Liver (tissue), 9 donors: Measurements from ENCODE around the gene CRYBG1. TPM values are rescaled to one million over a fixed set of nuclear protein-coding genes. Genes with fewer than 3 reads are reported as not detected.

Experiments used
- DNase-seq: peaks from one replicate; pipeline ENCODE4 v3.0.0-alpha.2; 2017; ENCODE audit warnings: low spot score
- H3K27ac ChIP-seq, 2 donors: one replicate each; pipeline ENCODE4 v1.7.0; 2013; ENCODE audit warnings: inconsistent platforms in 2 of 2, low read length in 2 of 2, control low read depth in 1 of 2, low read depth in 1 of 2, mild to moderate bottlenecking in 1 of 2
- H3K27me3 ChIP-seq, 4 donors: one replicate each; pipeline versions ENCODE4 v1.6.1 to v1.7.0; 2013; ENCODE audit warnings: low read length in 3 of 4, inconsistent platforms in 1 of 4, mild to moderate bottlenecking in 1 of 4, moderate library complexity in 1 of 4; ENCODE audit not compliant: control insufficient read depth in 4 of 4, insufficient read depth in 4 of 4
- H3K36me3 ChIP-seq, 4 donors: one replicate each; pipeline versions ENCODE4 v1.6.1 to v1.7.0; 2013; ENCODE audit warnings: low read length in 3 of 4, mild to moderate bottlenecking in 3 of 4, low read depth in 1 of 4, moderate library complexity in 1 of 4; ENCODE audit not compliant: control insufficient read depth in 4 of 4, insufficient read depth in 3 of 4
- H3K4me1 ChIP-seq, 4 donors: one replicate each; pipeline versions ENCODE4 v1.6.1 to v1.7.0; 2013; ENCODE audit warnings: low read length in 3 of 4, mild to moderate bottlenecking in 3 of 4, moderate library complexity in 1 of 4; ENCODE audit not compliant: control insufficient read depth in 4 of 4, insufficient read depth in 4 of 4
- H3K4me3 ChIP-seq, 3 donors: one replicate each; pipeline versions ENCODE4 v1.6.1 to v1.7.0; 2013; ENCODE audit warnings: low read length in 3 of 3, control low read depth in 1 of 3, low read depth in 1 of 3, mild to moderate bottlenecking in 1 of 3
- H3K9ac ChIP-seq, 2 donors: one replicate each; pipeline ENCODE4 v1.7.0; 2013; ENCODE audit warnings: low read length in 2 of 2, mild to moderate bottlenecking in 2 of 2, moderate library complexity in 2 of 2, control low read depth in 1 of 2, low read depth in 1 of 2
- H3K9me3 ChIP-seq, 4 donors: one replicate each; pipeline versions ENCODE4 v1.6.1 to v1.7.0; 2013; ENCODE audit warnings: low read length in 3 of 4; ENCODE audit not compliant: control insufficient read depth in 4 of 4
- FOXA1 ChIP-seq: IDR thresholded peaks from 2 replicates; pipeline ENCODE4 v1.6.1; 2016; ENCODE audit warnings: antibody characterized with exemption
- FOXA2 ChIP-seq: IDR thresholded peaks from 2 replicates; pipeline ENCODE4 v1.6.1; 2016; ENCODE audit warnings: antibody characterized with exemption
- GABPA ChIP-seq, 2 donors: IDR thresholded peaks in 1 of 2; conservative IDR thresholded peaks in 1 of 2; 2 replicates each; pipeline ENCODE4 v1.6.1; 2016; ENCODE audit warnings: antibody characterized with exemption in 2 of 2, mild to moderate bottlenecking in 1 of 2, moderate library complexity in 1 of 2
- HNF4A ChIP-seq, 2 donors: conservative IDR thresholded peaks; 2 replicates each; pipeline ENCODE4 v1.6.1; 2016; ENCODE audit warnings: antibody characterized with exemption in 2 of 2, mild to moderate bottlenecking in 2 of 2
- HNF4G ChIP-seq: IDR thresholded peaks from 2 replicates; pipeline ENCODE4 v1.6.1; 2016; ENCODE audit warnings: antibody characterized with exemption
- JUND ChIP-seq, 2 donors: IDR thresholded peaks; 2 replicates each; pipeline ENCODE4 v1.6.1; 2016; ENCODE audit warnings: antibody characterized with exemption in 2 of 2
- RAD21 ChIP-seq, 2 donors: IDR thresholded peaks; 2 replicates each; pipeline ENCODE4 v1.6.1; 2016; ENCODE audit warnings: antibody characterized with exemption in 2 of 2, mild to moderate bottlenecking in 2 of 2
- RXRA ChIP-seq, 2 donors: IDR thresholded peaks; 2 replicates each; pipeline ENCODE4 v1.6.1; 2017 to 2018; ENCODE audit warnings: antibody characterized with exemption in 2 of 2, mild to moderate bottlenecking in 1 of 2
- SP1 ChIP-seq: IDR thresholded peaks from 2 replicates; pipeline ENCODE4 v1.6.1; 2018; ENCODE audit warnings: antibody characterized with exemption, mild to moderate bottlenecking
- TAF1 ChIP-seq: conservative IDR thresholded peaks from 2 replicates; pipeline ENCODE4 v1.6.1; 2016; ENCODE audit warnings: antibody characterized with exemption, mild to moderate bottlenecking
- WGBS: extraction: QIAGEN DNeasy Blood & Tissue Kit; methylation state at CpG from one replicate; pipeline ENCODE4 v1.1.7; 2013; 5-methylcytosine and 5-hydroxymethylcytosine counted together
- polyA plus RNA-seq, 2 donors: library from polyadenylated mRNA; stranded (reverse) in 1 of 2; unstranded in 1 of 2; fragments of 200-250 nt in 1 of 2; fragments of >200 nt in 1 of 2; fragmentation: Nextera tagmentation in 1 of 2; extraction: Ambion mirVana in 1 of 2; gene quantifications; one replicate each; pipeline versions ENCODE4 v1.2.1 to v1.2.3, GENCODE V29; 2013 to 2015
- total RNA-seq, 2 donors: library from RNA; depleted of rRNA; stranded (reverse); fragments of >200 nt; gene quantifications; one replicate each; pipeline ENCODE4 v1.2.3, GENCODE V29; 2014
- TF ChIP-seq, protein P1 (sequence below): IDR thresholded peaks from 2 replicates; pipeline ENCODE4 v1.6.1; 2016; ENCODE audit warnings: antibody characterized with exemption, mild to moderate bottlenecking
- TF ChIP-seq, protein P2 (sequence below): IDR thresholded peaks from 2 replicates; pipeline ENCODE4 v1.6.1; 2016; ENCODE audit warnings: antibody characterized with exemption
- TF ChIP-seq, protein P3 (sequence below): fragments of 150-350 bp; IDR thresholded peaks from 2 replicates; pipeline ENCODE4 v1.5.1; 2017; ENCODE audit warnings: improper control_type of control experiment, low read depth, low read length; ENCODE audit not compliant: missing input control
- TF ChIP-seq, protein P4 (sequence below): IDR thresholded peaks from 2 replicates; pipeline ENCODE4 v1.6.1; 2016; ENCODE audit warnings: antibody characterized with exemption
- TF ChIP-seq, protein P5 (sequence below): IDR thresholded peaks from 2 replicates; pipeline ENCODE4 v1.6.1; 2016; ENCODE audit warnings: antibody characterized with exemption
- donor health status: healthy.
- donor health status: healthy.
- donor health status: healthy.
- donor health status: healthy.
- donor health status: healthy.

Gene CRYBG1
- total and polyA plus RNA-seq, 4 donors: 2.3 to 8.7 (median 4.0) TPM

DNA sequence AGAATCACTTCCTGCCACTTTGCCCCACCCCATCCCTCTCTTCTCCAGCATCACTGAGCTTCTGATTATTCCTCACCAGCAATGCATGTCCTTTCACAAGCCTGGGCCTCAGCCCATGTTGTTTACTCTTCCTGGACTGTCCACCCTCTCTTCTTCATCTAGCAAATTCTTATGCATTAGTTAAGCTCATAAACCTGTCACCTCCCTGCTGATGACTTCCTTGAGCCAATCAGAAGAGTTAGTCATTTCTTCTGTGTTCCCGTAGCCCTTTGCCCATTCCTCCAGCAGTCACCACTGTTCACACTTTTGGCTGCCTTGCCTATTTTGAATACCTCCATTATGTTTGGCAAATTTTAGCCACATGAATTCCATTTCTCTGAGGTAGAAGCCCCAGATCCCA lies 4.1 kb upstream of the CRYBG1 start:
- TF ChIP-seq HNF4G (no peak), RAD21 (IDR thresholded peaks at IDR 0.05) (no peak), GABPA (IDR thresholded peaks at IDR 0.05 in 1 of 2, conservative IDR thresholded peaks at IDR 0.05 in 1 of 2) (no peak), JUND (IDR thresholded peaks at IDR 0.05) (no peak), FOXA2 (no peak), FOXA1 (no peak)
- TF ChIP-seq, protein P1, sequence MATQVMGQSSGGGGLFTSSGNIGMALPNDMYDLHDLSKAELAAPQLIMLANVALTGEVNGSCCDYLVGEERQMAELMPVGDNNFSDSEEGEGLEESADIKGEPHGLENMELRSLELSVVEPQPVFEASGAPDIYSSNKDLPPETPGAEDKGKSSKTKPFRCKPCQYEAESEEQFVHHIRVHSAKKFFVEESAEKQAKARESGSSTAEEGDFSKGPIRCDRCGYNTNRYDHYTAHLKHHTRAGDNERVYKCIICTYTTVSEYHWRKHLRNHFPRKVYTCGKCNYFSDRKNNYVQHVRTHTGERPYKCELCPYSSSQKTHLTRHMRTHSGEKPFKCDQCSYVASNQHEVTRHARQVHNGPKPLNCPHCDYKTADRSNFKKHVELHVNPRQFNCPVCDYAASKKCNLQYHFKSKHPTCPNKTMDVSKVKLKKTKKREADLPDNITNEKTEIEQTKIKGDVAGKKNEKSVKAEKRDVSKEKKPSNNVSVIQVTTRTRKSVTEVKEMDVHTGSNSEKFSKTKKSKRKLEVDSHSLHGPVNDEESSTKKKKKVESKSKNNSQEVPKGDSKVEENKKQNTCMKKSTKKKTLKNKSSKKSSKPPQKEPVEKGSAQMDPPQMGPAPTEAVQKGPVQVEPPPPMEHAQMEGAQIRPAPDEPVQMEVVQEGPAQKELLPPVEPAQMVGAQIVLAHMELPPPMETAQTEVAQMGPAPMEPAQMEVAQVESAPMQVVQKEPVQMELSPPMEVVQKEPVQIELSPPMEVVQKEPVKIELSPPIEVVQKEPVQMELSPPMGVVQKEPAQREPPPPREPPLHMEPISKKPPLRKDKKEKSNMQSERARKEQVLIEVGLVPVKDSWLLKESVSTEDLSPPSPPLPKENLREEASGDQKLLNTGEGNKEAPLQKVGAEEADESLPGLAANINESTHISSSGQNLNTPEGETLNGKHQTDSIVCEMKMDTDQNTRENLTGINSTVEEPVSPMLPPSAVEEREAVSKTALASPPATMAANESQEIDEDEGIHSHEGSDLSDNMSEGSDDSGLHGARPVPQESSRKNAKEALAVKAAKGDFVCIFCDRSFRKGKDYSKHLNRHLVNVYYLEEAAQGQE: no peak
- TF ChIP-seq, protein P2, sequence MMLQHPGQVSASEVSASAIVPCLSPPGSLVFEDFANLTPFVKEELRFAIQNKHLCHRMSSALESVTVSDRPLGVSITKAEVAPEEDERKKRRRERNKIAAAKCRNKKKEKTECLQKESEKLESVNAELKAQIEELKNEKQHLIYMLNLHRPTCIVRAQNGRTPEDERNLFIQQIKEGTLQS: no peak
- TF ChIP-seq, protein P3, sequence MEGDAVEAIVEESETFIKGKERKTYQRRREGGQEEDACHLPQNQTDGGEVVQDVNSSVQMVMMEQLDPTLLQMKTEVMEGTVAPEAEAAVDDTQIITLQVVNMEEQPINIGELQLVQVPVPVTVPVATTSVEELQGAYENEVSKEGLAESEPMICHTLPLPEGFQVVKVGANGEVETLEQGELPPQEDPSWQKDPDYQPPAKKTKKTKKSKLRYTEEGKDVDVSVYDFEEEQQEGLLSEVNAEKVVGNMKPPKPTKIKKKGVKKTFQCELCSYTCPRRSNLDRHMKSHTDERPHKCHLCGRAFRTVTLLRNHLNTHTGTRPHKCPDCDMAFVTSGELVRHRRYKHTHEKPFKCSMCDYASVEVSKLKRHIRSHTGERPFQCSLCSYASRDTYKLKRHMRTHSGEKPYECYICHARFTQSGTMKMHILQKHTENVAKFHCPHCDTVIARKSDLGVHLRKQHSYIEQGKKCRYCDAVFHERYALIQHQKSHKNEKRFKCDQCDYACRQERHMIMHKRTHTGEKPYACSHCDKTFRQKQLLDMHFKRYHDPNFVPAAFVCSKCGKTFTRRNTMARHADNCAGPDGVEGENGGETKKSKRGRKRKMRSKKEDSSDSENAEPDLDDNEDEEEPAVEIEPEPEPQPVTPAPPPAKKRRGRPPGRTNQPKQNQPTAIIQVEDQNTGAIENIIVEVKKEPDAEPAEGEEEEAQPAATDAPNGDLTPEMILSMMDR: no peak
- TF ChIP-seq, protein P4, sequence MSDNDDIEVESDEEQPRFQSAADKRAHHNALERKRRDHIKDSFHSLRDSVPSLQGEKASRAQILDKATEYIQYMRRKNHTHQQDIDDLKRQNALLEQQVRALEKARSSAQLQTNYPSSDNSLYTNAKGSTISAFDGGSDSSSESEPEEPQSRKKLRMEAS: no peak
- TF ChIP-seq, protein P5, sequence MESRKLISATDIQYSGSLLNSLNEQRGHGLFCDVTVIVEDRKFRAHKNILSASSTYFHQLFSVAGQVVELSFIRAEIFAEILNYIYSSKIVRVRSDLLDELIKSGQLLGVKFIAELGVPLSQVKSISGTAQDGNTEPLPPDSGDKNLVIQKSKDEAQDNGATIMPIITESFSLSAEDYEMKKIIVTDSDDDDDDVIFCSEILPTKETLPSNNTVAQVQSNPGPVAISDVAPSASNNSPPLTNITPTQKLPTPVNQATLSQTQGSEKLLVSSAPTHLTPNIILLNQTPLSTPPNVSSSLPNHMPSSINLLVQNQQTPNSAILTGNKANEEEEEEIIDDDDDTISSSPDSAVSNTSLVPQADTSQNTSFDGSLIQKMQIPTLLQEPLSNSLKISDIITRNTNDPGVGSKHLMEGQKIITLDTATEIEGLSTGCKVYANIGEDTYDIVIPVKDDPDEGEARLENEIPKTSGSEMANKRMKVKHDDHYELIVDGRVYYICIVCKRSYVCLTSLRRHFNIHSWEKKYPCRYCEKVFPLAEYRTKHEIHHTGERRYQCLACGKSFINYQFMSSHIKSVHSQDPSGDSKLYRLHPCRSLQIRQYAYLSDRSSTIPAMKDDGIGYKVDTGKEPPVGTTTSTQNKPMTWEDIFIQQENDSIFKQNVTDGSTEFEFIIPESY: no peak
- peaks cover 0 to 1% (median 0%) of the 10 kb centered on the region in 4 donors for H3K9me3 ChIP-seq
- H3K27me3 ChIP-seq: peaks cover 0 to 9% (median 2%) of the 10 kb centered on the region in 4 donors
- H3K4me1 ChIP-seq: peaks cover 6 to 13% (median 10%) of the 10 kb centered on the region in 4 donors
- DNase-seq: no peak
- 87% methylated on average over 1 of the region's 1 CpG for WGBS
- H3K4me3 ChIP-seq: no peak overlapping the region
- no peak overlapping the region for H3K27ac ChIP-seq
- H3K9ac ChIP-seq: no peak overlapping the region
- no peaks in the 10 kb centered on the region for H3K36me3 ChIP-seq

DNA sequence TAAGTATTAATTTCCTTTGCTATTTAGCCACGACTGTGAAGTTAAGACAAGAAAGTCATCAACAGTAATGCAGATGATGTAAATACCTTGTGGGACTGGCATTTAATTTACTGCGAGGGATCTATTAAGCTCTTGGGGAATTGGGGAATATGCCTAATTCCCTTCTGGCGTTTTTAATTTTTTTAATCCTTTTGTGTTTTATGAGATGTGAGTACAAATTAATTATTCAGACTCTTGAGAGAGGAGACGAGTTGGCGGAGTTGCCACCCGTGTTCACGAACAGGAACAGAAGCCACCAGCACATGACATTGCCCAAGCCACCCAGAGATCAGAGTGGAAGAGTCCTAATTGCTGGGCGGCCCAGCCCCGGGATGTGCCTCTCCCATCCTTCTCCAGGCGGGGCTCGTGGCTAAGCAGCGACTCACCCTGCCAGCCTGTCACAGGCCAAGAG lies 533 bp upstream of the CRYBG1 start:
- Histone ChIP-seq H3K27me3 (peaks cover 0 to 10% (median 2%) of the 10 kb centered on the region in 4 donors), H3K27ac (no peak overlapping the region), H3K4me1 (peaks cover 6 to 13% (median 10%) of the 10 kb centered on the region in 4 donors)

More for the DNA sequence above, 533 bp upstream of the CRYBG1 start:
- H3K9me3 ChIP-seq: no peaks in the 10 kb centered on the region
- TF ChIP-seq TAF1 (no peak), HNF4A (conservative IDR thresholded peaks at IDR 0.05) (no peak), JUND (IDR thresholded peaks at IDR 0.05) (no peak), SP1 (no peak), FOXA1 (no peak), RXRA (IDR thresholded peaks at IDR 0.05) (no peak), FOXA2 (no peak)
- TF ChIP-seq, protein P4: no peak
- TF ChIP-seq, protein P2: no peak
- TF ChIP-seq, protein P5: no peak
- 30% methylated on average over 12 of the region's 12 CpGs for WGBS
- no peak overlapping the region for H3K9ac ChIP-seq
- peak overlapping the region in 2 of 3 donors; percentile 18 to 54 for H3K4me3 ChIP-seq
- H3K36me3 ChIP-seq: no peaks in the 10 kb centered on the region
- no peak for DNase-seq
